ENCODE measurements around the gene FAM78B.

Gene FAM78B

DNA sequence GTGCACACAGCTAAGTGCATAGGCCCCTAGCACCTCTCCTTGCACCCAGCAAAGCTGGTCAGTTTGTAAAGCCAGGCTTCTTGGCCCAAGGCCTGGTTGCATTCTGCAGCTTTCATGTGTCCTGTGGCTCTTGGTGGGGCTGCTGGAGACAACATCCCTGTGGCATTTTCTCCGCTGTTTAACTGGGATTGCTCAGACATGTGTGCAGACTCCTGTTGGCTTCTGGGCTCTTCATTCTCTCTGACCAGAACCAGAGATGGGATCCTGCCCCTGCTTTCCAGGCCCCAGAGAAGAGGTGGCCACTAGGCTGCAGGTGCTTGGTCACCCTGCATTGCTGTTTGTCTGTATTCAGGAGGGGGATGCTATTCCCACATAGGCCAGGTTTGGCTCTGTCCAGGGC, 50.8 kb downstream of the FAM78B start:
- no peak overlapping the region for H3K4me2 ChIP-seq (ENCODE audit: low read depth, low read length, poor library complexity, severe bottlenecking)
- H3K9me2 ChIP-seq (replicated peaks; ENCODE audit: low read depth, low read length): no peaks in the 10 kb centered on the region
- no peak overlapping the region for H2AFZ ChIP-seq (ENCODE audit: low read length)
- H3K27me3 ChIP-seq (ENCODE audit: insufficient read depth, low read length, poor library complexity, severe bottlenecking): no peaks in the 10 kb centered on the region
- no peaks in the 10 kb centered on the region for H3F3A ChIP-seq (ENCODE audit: low read depth)
- H3K9me3 ChIP-seq (ENCODE audit: insufficient read depth, low read depth, low read length): no peaks in the 10 kb centered on the region
- TF ChIP-seq, protein P1, sequence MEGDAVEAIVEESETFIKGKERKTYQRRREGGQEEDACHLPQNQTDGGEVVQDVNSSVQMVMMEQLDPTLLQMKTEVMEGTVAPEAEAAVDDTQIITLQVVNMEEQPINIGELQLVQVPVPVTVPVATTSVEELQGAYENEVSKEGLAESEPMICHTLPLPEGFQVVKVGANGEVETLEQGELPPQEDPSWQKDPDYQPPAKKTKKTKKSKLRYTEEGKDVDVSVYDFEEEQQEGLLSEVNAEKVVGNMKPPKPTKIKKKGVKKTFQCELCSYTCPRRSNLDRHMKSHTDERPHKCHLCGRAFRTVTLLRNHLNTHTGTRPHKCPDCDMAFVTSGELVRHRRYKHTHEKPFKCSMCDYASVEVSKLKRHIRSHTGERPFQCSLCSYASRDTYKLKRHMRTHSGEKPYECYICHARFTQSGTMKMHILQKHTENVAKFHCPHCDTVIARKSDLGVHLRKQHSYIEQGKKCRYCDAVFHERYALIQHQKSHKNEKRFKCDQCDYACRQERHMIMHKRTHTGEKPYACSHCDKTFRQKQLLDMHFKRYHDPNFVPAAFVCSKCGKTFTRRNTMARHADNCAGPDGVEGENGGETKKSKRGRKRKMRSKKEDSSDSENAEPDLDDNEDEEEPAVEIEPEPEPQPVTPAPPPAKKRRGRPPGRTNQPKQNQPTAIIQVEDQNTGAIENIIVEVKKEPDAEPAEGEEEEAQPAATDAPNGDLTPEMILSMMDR (conservative IDR thresholded peaks at IDR 0.05; ENCODE audit: low read length): no peak
- no peak for TF ChIP-seq EZH2phosphoT487 (IDR thresholded peaks at IDR 0.05; ENCODE audit: borderline replicate concordance)
- H3K4me3 ChIP-seq (ENCODE audit: low read length, poor library complexity, severe bottlenecking): no peak overlapping the region
- no peak overlapping the region for H3K9ac ChIP-seq (ENCODE audit: low read depth, low read length, poor library complexity, severe bottlenecking)
- H3K36me3 ChIP-seq (ENCODE audit: insufficient read depth, low read length): no peaks in the 10 kb centered on the region
- H4K20me1 ChIP-seq (ENCODE audit: insufficient read depth, low read length, poor library complexity, severe bottlenecking): no peaks in the 10 kb centered on the region
- no peaks in the 10 kb centered on the region for H3K4me1 ChIP-seq (ENCODE audit: insufficient read depth, low read length, poor library complexity, severe bottlenecking)
- H3K79me2 ChIP-seq (ENCODE audit: insufficient read depth, low read length): no peaks in the 10 kb centered on the region

DNA sequence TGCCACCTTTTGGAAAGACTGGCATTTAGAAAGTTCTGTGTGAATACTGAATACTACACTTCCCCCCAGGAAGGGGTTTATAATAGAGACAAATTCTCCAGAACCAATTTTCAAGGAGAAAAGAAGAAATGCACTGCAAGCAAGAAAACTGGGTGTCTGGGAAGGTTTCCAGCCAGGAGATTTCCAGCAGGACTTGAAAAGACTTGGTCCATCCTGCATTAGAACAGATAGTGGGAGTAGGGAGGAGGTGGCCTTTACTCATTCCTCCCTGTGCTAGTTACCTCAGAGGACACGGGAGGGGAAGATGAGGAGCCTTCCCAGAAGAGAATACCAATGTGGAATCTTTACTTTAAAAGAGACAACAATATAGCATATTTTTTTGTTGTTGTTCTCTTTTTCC, 52.4 kb downstream of the FAM78B start:
- H4K20me1 ChIP-seq (ENCODE audit: insufficient read depth, low read length, poor library complexity, severe bottlenecking): no peaks in the 10 kb centered on the region
- H3F3A ChIP-seq (ENCODE audit: low read depth): no peaks in the 10 kb centered on the region
- no peak for TF ChIP-seq EZH2phosphoT487 (IDR thresholded peaks at IDR 0.05; ENCODE audit: borderline replicate concordance)
- TF ChIP-seq, protein P1 (conservative IDR thresholded peaks at IDR 0.05; ENCODE audit: low read length): no peak
- H3K27me3 ChIP-seq (ENCODE audit: insufficient read depth, low read length, poor library complexity, severe bottlenecking): no peaks in the 10 kb centered on the region
- H3K4me1 ChIP-seq (ENCODE audit: insufficient read depth, low read length, poor library complexity, severe bottlenecking): no peaks in the 10 kb centered on the region
- H3K79me2 ChIP-seq (ENCODE audit: insufficient read depth, low read length): no peaks in the 10 kb centered on the region
- H3K9ac ChIP-seq (ENCODE audit: low read depth, low read length, poor library complexity, severe bottlenecking): no peak overlapping the region
- no peaks in the 10 kb centered on the region for H3K9me2 ChIP-seq (replicated peaks; ENCODE audit: low read depth, low read length)
- no peaks in the 10 kb centered on the region for H3K9me3 ChIP-seq (ENCODE audit: insufficient read depth, low read depth, low read length)
- no peak overlapping the region for H2AFZ ChIP-seq (ENCODE audit: low read length)
- H3K36me3 ChIP-seq (ENCODE audit: insufficient read depth, low read length): no peaks in the 10 kb centered on the region
- no peak overlapping the region for H3K4me2 ChIP-seq (ENCODE audit: low read depth, low read length, poor library complexity, severe bottlenecking)
- no peak overlapping the region for H3K4me3 ChIP-seq (ENCODE audit: low read length, poor library complexity, severe bottlenecking)

DNA sequence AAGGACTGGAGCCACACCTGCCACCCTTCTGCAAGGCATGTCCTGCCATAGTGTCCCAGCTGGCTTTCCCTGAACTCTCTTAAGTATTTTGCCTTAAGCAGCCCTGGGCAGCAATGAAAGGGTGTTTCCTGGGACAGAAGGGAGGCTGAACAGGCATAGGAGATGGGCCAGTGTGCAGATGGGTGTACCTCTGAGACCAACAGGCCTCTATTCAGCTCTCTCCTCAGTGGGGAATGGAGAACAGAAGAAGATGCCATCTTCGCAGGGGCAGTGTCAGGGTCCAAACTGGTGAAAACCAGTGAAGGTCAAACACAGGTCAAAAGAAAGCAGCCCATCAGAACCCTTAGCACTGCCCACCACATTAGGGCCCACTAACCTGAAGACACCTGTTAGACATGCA, 53.2 kb downstream of the FAM78B start:
- Histone ChIP-seq H3K79me2 (ENCODE audit: insufficient read depth, low read length) (no peaks in the 10 kb centered on the region), H2AFZ (ENCODE audit: low read length) (no peak overlapping the region), H3K4me2 (ENCODE audit: low read depth, low read length, poor library complexity, severe bottlenecking) (no peak overlapping the region), H3K27me3 (ENCODE audit: insufficient read depth, low read length, poor library complexity, severe bottlenecking) (no peaks in the 10 kb centered on the region), H3K9me3 (ENCODE audit: insufficient read depth, low read depth, low read length) (no peaks in the 10 kb centered on the region), H3F3A (ENCODE audit: low read depth) (no peaks in the 10 kb centered on the region), H3K4me3 (ENCODE audit: low read length, poor library complexity, severe bottlenecking) (no peak overlapping the region), H3K4me1 (ENCODE audit: insufficient read depth, low read length, poor library complexity, severe bottlenecking) (no peaks in the 10 kb centered on the region), H4K20me1 (ENCODE audit: insufficient read depth, low read length, poor library complexity, severe bottlenecking) (no peaks in the 10 kb centered on the region), H3K9ac (ENCODE audit: low read depth, low read length, poor library complexity, severe bottlenecking) (no peak overlapping the region), H3K9me2 (replicated peaks; ENCODE audit: low read depth, low read length) (no peaks in the 10 kb centered on the region), H3K36me3 (ENCODE audit: insufficient read depth, low read length) (no peaks in the 10 kb centered on the region)
- TF ChIP-seq EZH2phosphoT487 (IDR thresholded peaks at IDR 0.05; ENCODE audit: borderline replicate concordance): no peak
- TF ChIP-seq, protein P1 (conservative IDR thresholded peaks at IDR 0.05; ENCODE audit: low read length): no peak
